Neuron (in vitro differentiated cells): ENCODE data around the gene PLVAP.
A peak's percentile ranks its signal among the peaks of the same experiment; 100 is the strongest.

ENCODE experiments used
- H2AFZ ChIP-seq: one replicate; pipeline ENCODE4 v1.6.1; 2013; ENCODE audit warnings: low read depth, mild to moderate bottlenecking, inconsistent platforms, low read length, moderate library complexity
- H3K27me3 ChIP-seq: one replicate; pipeline ENCODE4 v1.6.1; 2013; ENCODE audit warnings: low read length; ENCODE audit not compliant: insufficient read depth
- H3K36me3 ChIP-seq: one replicate; pipeline ENCODE4 v1.6.1; 2013; ENCODE audit warnings: low read length; ENCODE audit not compliant: insufficient read depth
- H3K4me1 ChIP-seq: one replicate; pipeline ENCODE4 v1.6.1; 2013; ENCODE audit warnings: low read length; ENCODE audit not compliant: insufficient read depth
- H3K4me3 ChIP-seq: 2 replicates; pipeline ENCODE4 v1.5.1; 2013; ENCODE audit warnings: mild to moderate bottlenecking, low read length, moderate library complexity
- H3K9me3 ChIP-seq: one replicate; pipeline ENCODE4 v1.6.1; 2013; ENCODE audit warnings: low read length

Gene PLVAP

DNA sequence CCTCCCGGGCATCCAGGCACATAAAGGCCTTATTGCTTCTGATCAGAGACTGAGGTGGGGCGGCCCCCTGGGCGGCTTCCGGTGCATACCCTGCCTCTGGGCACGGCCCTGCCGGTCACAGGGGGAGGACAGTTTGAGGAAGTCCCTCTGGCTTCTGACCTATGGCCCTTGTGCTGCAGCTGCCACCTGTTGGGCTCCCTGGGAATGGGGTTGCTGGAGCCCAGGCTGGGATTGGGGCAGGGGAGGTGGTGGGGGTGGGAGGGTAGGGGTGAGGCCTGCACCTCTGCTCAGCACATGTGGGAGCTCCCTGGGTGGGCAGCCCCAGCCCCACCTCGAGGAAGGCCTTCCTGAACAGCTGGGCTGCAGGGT lies 53.2 kb downstream of the PLVAP start:
- Histone ChIP-seq H3K4me3 (no peak overlapping the region), H3K9me3 (no peaks in the 10 kb centered on the region), H3K27me3 (no peaks in the 10 kb centered on the region), H3K36me3 (peaks cover 62% of the 10 kb centered on the region), H2AFZ (no peak overlapping the region), H3K4me1 (no peaks in the 10 kb centered on the region)

DNA sequence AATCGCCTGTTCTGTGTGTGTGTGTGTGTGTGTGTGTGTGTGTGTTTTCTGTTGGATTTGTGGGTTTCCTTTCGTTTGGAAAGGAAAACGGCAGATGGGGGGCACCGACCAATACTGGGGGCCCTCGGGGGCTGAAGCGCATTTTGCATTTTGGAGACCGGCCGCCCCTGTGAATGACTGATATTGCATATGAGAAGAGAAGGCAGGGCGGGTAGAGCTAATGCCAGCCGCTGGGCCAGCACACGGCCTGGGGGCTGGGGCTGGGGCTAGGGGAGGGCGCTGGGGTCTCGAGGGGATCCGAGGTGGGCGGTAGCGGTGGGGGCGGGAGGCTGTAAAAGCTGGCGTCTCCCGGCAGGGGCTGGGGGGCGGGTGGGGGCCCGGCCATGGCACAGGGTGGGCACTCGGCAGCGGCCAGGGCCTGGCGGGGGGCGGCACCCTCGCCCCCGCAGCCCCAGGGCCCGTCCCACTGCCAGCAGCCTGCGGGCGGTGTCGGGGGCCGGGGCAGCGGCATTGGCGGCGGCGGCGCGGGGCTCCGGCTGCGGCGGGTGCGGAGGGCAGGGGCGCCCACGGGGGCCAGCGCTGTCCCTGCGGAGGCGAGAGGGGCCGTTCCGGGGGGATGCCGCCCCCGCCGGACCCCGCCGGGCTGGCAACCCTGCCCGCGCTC lies 53.7 kb downstream of the PLVAP start:
- Histone ChIP-seq H3K4me3 (no peak overlapping the region), H3K36me3 (peaks cover 62% of the 10 kb centered on the region), H3K9me3 (no peaks in the 10 kb centered on the region), H3K4me1 (no peaks in the 10 kb centered on the region), H2AFZ (no peak overlapping the region), H3K27me3 (no peaks in the 10 kb centered on the region)

DNA sequence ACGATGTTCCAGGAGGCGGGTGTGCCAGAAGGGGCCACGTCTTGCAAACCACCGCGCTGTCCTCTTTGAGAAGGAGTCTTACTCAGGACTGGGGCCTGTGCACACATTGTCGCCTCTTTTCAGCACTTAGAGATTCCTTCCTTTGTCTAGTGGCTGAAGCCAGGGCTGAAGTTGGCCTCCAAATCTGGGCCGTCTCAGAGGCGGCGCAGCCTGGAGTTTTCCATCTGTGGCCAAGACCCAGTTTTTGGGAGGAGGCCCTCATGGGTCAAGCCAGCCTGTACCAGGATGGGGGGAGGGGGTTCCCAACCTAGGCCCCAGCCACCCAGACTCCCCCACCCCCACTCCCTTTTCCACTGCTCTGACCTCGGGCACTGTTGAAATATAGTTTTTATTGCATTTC lies 54.3 kb downstream of the PLVAP start:
- Histone ChIP-seq H3K4me1 (no peaks in the 10 kb centered on the region), H3K4me3 (no peak overlapping the region), H3K36me3 (peaks cover 58% of the 10 kb centered on the region), H3K9me3 (no peaks in the 10 kb centered on the region), H2AFZ (no peak overlapping the region), H3K27me3 (no peaks in the 10 kb centered on the region)

- no peak overlapping the region for H3K4me3 ChIP-seq
- no peaks in the 10 kb centered on the region for H3K9me3 ChIP-seq
- H2AFZ ChIP-seq = no peak overlapping the region
- H3K36me3 ChIP-seq = peaks cover 50% of the 10 kb centered on the region
- no peaks in the 10 kb centered on the region for H3K4me1 ChIP-seq
- no peaks in the 10 kb centered on the region for H3K27me3 ChIP-seq
Measured at GRCh38 chr19:17321655-17322489, 55.3 kb downstream of the PLVAP start.

DNA sequence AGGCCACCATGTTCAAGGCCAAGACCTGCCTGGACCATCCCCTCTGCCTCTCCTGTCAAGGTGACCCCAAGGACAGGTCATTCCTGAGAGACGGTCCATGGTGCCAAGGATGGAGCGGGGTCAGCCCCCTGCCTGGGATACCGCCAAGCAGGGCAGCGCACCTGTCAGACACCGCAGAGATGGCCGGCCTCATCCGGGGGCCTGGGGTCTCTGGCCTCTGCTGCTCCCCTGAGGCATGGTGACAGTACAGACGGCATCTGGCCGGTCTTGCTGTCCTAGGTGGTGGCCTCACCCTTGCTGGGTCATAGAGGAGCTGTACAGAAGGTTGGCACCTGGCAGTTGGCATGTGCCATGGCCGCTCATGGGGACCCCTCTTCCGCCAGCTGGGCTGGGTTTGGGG lies 56.7 kb downstream of the PLVAP start:
- H3K36me3 ChIP-seq = peaks cover 48% of the 10 kb centered on the region

DNA sequence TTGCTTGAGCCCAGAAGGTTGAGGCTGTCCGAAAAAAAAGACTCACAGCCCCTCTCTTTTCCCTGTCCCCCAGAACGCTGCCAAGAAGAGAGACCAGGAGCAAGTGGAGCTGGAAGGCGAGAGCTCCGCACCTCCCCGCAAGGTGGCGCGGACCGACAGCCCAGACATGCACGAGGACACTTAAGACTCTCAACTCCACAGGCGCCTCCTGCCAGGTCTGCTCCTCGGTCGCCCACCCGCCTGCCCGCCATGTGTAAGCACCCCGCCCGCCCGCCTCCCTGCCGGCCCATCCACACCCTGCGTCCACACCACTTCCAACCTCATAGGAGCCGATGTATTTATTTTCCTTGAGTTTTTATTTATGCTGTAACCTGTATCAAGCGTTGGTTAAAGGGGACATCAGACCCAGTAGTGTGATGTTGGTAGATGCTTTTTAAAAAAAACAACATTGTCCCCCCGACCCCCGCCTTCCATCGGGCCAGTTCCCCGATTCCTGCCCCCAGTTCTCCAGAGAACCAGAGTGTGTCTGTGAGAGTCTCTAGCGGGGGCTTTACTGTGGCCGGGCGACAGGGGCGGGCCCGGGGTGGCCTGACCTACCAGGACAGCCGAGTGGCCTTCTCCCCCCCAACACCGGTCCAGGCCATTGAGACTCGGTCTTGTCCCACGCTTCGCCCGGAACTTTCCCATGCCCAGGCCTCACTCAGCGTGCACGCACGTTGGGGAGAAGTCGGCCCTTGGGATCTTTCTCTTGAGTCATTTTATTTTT lies 57.5 kb downstream of the PLVAP start:
- Histone ChIP-seq H3K36me3 (peaks cover 45% of the 10 kb centered on the region), H3K4me3 (no peak overlapping the region)

More for the DNA sequence above, 56.7 kb downstream of the PLVAP start:
- H3K27me3 ChIP-seq = no peaks in the 10 kb centered on the region
- H2AFZ ChIP-seq = no peak overlapping the region
- H3K9me3 ChIP-seq = no peaks in the 10 kb centered on the region
- H3K4me1 ChIP-seq = no peaks in the 10 kb centered on the region
- H3K4me3 ChIP-seq = no peak overlapping the region

DNA sequence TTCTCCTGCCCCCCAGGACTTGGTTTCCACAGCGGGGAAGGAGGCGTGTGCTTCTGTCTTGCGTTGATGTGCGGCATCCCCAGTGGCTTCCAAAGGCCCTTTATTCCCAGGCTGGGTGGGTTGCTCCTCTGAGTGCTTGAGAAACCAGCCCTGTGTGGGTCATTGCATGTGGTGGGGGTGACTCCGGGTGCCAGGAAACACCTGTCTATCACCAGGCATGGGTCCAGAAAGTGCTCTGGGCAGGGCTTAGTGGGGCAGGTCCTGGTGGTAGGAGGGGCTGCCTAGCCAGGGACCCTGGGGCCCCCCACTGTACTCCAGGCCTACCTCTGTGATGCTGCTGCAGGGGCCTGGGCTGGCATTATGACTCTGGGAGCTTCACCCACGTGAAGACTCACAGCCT lies 58.2 kb downstream of the PLVAP start:
- no peaks in the 10 kb centered on the region for H3K9me3 ChIP-seq
- H3K27me3 ChIP-seq = no peaks in the 10 kb centered on the region
- H2AFZ ChIP-seq = no peak overlapping the region
- H3K36me3 ChIP-seq = peaks cover 45% of the 10 kb centered on the region
- no peak overlapping the region for H3K4me3 ChIP-seq
- no peaks in the 10 kb centered on the region for H3K4me1 ChIP-seq

More for the DNA sequence above, 57.5 kb downstream of the PLVAP start:
- H3K4me1 ChIP-seq = no peaks in the 10 kb centered on the region
- no peak overlapping the region for H2AFZ ChIP-seq
- no peaks in the 10 kb centered on the region for H3K9me3 ChIP-seq
- H3K27me3 ChIP-seq = no peaks in the 10 kb centered on the region

- no peak overlapping the region for H3K4me3 ChIP-seq
- H3K4me1 ChIP-seq = peaks cover 12% of the 10 kb centered on the region
- H3K9me3 ChIP-seq = no peaks in the 10 kb centered on the region
- H3K36me3 ChIP-seq = peaks cover 28% of the 10 kb centered on the region
- no peaks in the 10 kb centered on the region for H3K27me3 ChIP-seq
- H2AFZ ChIP-seq = no peak overlapping the region
Measured at GRCh38 chr19:17314007-17314593, 63.0 kb downstream of the PLVAP start.

- H3K4me3 ChIP-seq = no peak overlapping the region
- H3K9me3 ChIP-seq = no peaks in the 10 kb centered on the region
- H3K27me3 ChIP-seq = no peaks in the 10 kb centered on the region
- no peak overlapping the region for H2AFZ ChIP-seq
- peaks cover 26% of the 10 kb centered on the region for H3K36me3 ChIP-seq
- H3K4me1 ChIP-seq = peaks cover 12% of the 10 kb centered on the region
Measured at GRCh38 chr19:17312189-17313113, 64.7 kb downstream of the PLVAP start.

GRCh38 chr19:17311455-17312188 lies 65.5 kb downstream of the PLVAP start:
- H3K36me3 ChIP-seq = peaks cover 24% of the 10 kb centered on the region
- peaks cover 15% of the 10 kb centered on the region for H3K4me1 ChIP-seq
- no peaks in the 10 kb centered on the region for H3K9me3 ChIP-seq
- no peak overlapping the region for H2AFZ ChIP-seq
- H3K27me3 ChIP-seq = no peaks in the 10 kb centered on the region
- no peak overlapping the region for H3K4me3 ChIP-seq

GRCh38 chr19:17309965-17310461 lies 67.1 kb downstream of the PLVAP start:
- Histone ChIP-seq H3K9me3 (no peaks in the 10 kb centered on the region), H3K4me1 (peaks cover 21% of the 10 kb centered on the region), H2AFZ (peak overlapping the region; percentile 41), H3K4me3 (peak overlapping the region; percentile 73), H3K36me3 (peaks cover 16% of the 10 kb centered on the region), H3K27me3 (no peaks in the 10 kb centered on the region)
